Endothelial cell of umbilical vein (primary cell): ENCODE results near the gene RBFOX1. TPM values are rescaled to one million over a fixed set of nuclear protein-coding genes. Genes with fewer than 3 reads are reported as not detected.

Experiments
- BruUV-seq: library from RNA; stranded (reverse); fragments of 400-500 nt; replicated peaks from 2 replicates; lab custom pipeline; 2021; lab: Mats Ljungman, UMichigan
- CTCF ChIA-PET: fragments of 300-600, 350-600 bp; sonication (Branson Sonifier 250); formaldehyde crosslinking; loops from one replicate; lab custom pipeline; 2021; ENCODE audit warnings: antibody characterized with exemption, inconsistent platforms; lab: Charles Lee
- POLR2A ChIA-PET: fragments of 300-600, 350-600 bp; sonication (Branson Sonifier 250); formaldehyde crosslinking; loops from one replicate; lab custom pipeline; 2021; ENCODE audit warnings: antibody characterized with exemption, inconsistent platforms; lab: Charles Lee
- DNase-seq: peaks from one replicate; pipeline ENCODE4 v3.0.0-alpha.2; 2011; ENCODE audit warnings: low read depth, low spot score
- FAIRE-seq: peaks from 2 replicates; lab custom pipeline; 2011; peaks lifted over from hg19 to GRCh38; lab: Jason Lieb, UNC
- H2AFZ ChIP-seq: 2 replicates; pipeline ENCODE4 v1.6.0; 2012; ENCODE audit warnings: low read depth, low read length, control low read depth, inconsistent platforms
- H3K27ac ChIP-seq: 2 replicates; pipeline ENCODE4 v1.5.1; 2011; ENCODE audit warnings: low read depth, mild to moderate bottlenecking, control low read depth, low read length, moderate library complexity; ENCODE audit not compliant: insufficient read depth
- H3K27me3 ChIP-seq, 2 experiments: 2 replicates each; pipeline versions ENCODE4 v1.6.0 to v1.6.1; 2011; ENCODE audit warnings: low read length in 2 of 2, mixed read lengths in 1 of 2; ENCODE audit not compliant: control insufficient read depth in 2 of 2, insufficient read depth in 2 of 2
- H3K36me3 ChIP-seq, 2 experiments: 2 replicates in 1 of 2; 3 replicates in 1 of 2; pipeline ENCODE4 v1.5.1; 2011; ENCODE audit warnings: low read length in 2 of 2, mild to moderate bottlenecking in 1 of 2, moderate library complexity in 1 of 2; ENCODE audit not compliant: control insufficient read depth in 2 of 2, insufficient read depth in 2 of 2; ENCODE audit errors: extremely low read depth in 1 of 2
- H3K4me1 ChIP-seq: 3 replicates; pipeline ENCODE4 v1.5.1; 2011; ENCODE audit warnings: mild to moderate bottlenecking, low read length; ENCODE audit not compliant: control insufficient read depth, insufficient read depth; ENCODE audit errors: extremely low read depth
- H3K4me2 ChIP-seq: 2 replicates; pipeline ENCODE4 v1.6.1; 2011; ENCODE audit warnings: low read length, control low read depth, mixed read lengths; ENCODE audit not compliant: insufficient read depth
- H3K4me3 ChIP-seq, 3 experiments: fragments of 200-600 bp in 1 of 3; sonication (generic), shearing (Covaris generic) in 1 of 3; replicated peaks in 1 of 3; 2 replicates each; pipeline ENCODE4 v1.5.1; 2011 to 2016; ENCODE audit warnings: control low read depth in 3 of 3, low read length in 3 of 3, mild to moderate bottlenecking in 2 of 3, inconsistent platforms in 1 of 3, low read depth in 1 of 3, moderate library complexity in 1 of 3; ENCODE audit not compliant: insufficient read depth in 1 of 3
- H3K79me2 ChIP-seq: 2 replicates; pipeline ENCODE4 v1.6.0; 2012; ENCODE audit warnings: low read length, inconsistent platforms; ENCODE audit not compliant: control insufficient read depth, insufficient read depth
- H3K9ac ChIP-seq: replicated peaks from 2 replicates; pipeline ENCODE3; 2011; ENCODE audit warnings: low read length, control low read depth; ENCODE audit not compliant: insufficient read depth; ENCODE audit errors: extremely low read depth
- H3K9me1 ChIP-seq: replicated peaks from 3 replicates; pipeline ENCODE4 v1.6.0; 2011; ENCODE audit warnings: mild to moderate bottlenecking, low read length; ENCODE audit not compliant: control insufficient read depth, insufficient read depth; ENCODE audit errors: extremely low read depth
- H3K9me3 ChIP-seq: replicated peaks from 2 replicates; pipeline ENCODE4 v1.5.1; 2012; ENCODE audit warnings: low read length, inconsistent platforms; ENCODE audit not compliant: control insufficient read depth, insufficient read depth
- H4K20me1 ChIP-seq: replicated peaks from 2 replicates; pipeline ENCODE3; 2011; ENCODE audit warnings: mild to moderate bottlenecking, low read length; ENCODE audit not compliant: control insufficient read depth, insufficient read depth; ENCODE audit errors: extremely low read depth
- CTCF ChIP-seq, 2 donors: IDR thresholded peaks; 1 replicate in 1 of 2; 2 replicates in 1 of 2; pipeline ENCODE4 v1.5.1; 2011; ENCODE audit warnings: low read length in 2 of 2, mild to moderate bottlenecking in 2 of 2, moderate library complexity in 2 of 2, control low read depth in 1 of 2, inconsistent platforms in 1 of 2, low read depth in 1 of 2; ENCODE audit not compliant: insufficient read depth in 1 of 2; ENCODE audit errors: extremely low read depth in 1 of 2
- EZH2 ChIP-seq: IDR thresholded peaks from 2 replicates; pipeline ENCODE4 v1.6.1; 2012; ENCODE audit warnings: borderline replicate concordance, low read depth, mild to moderate bottlenecking, moderate library complexity, low read length, inconsistent platforms; ENCODE audit not compliant: severe bottlenecking
- FOS ChIP-seq: IDR thresholded peaks from 2 replicates; pipeline ENCODE4 v1.6.1; 2011; ENCODE audit warnings: mild to moderate bottlenecking, low read length, moderate library complexity, borderline replicate concordance; ENCODE audit not compliant: insufficient read depth
- GATA2 ChIP-seq: IDR thresholded peaks from 2 replicates; pipeline ENCODE4 v1.7.0; 2011; ENCODE audit warnings: low read depth, mild to moderate bottlenecking, moderate library complexity, mixed read lengths, low read length; ENCODE audit not compliant: insufficient read length, insufficient read depth
- JUN ChIP-seq: IDR thresholded peaks from 2 replicates; pipeline ENCODE4 v1.6.1; 2011; ENCODE audit warnings: borderline replicate concordance, low read depth; ENCODE audit not compliant: insufficient read length, insufficient read depth
- MAX ChIP-seq: IDR thresholded peaks from 2 replicates; pipeline ENCODE4 v1.6.1; 2011; ENCODE audit not compliant: insufficient read depth, insufficient read length
- MYC ChIP-seq: IDR thresholded peaks from one replicate; pipeline ENCODE4 v1.6.1; 2011; ENCODE audit warnings: mild to moderate bottlenecking, low read depth, low read length
- POLR2A ChIP-seq: IDR thresholded peaks from 2 replicates; pipeline ENCODE4 v1.6.1; 2012; ENCODE audit warnings: low read depth, mild to moderate bottlenecking, control low read depth, low read length
- POLR2AphosphoS5 ChIP-seq: IDR thresholded peaks from 2 replicates; pipeline ENCODE4 v1.6.1; 2012; ENCODE audit warnings: low read depth, mild to moderate bottlenecking, control low read depth, low read length, moderate library complexity; ENCODE audit not compliant: insufficient read depth
- dilution Hi-C: fragments of 300-500 bp; cut with MboI; formaldehyde crosslinking; loops from one replicate; pipeline ENCODE4 v1.15.0; 2019; ENCODE audit warnings: low sequenced_read_pairs; ENCODE audit not compliant: extremely low pct_ligation_motif_present
- intact Hi-C: fragments of 100-400 bp; cut with micrococcal nuclease; formaldehyde crosslinking; loops from one replicate; pipeline ENCODE4 v1.10.0; 2022
- polyA plus RNA-seq, 4 experiments: library from polyadenylated mRNA; depleted of rRNA in 3 of 4; stranded (reverse) in 3 of 4; unstranded in 1 of 4; fragments of >200 nt; gene quantifications; 2 replicates each; pipeline versions ENCODE4 v1.2.1 to v1.2.3, GENCODE V29; 2011 to 2012; ENCODE audit warnings: missing spikeins in 1 of 4
- total RNA-seq: library from RNA; stranded (reverse); gene quantifications from 2 replicates; pipeline ENCODE4 v1.2.3, GENCODE V29; 2021

RBFOX1 gene
- total and polyA plus RNA-seq, 2 donors (not counting 3 experiments of a cell fraction or from before 2014, with no cell fraction given) = not detected

GRCh38 chr16:7363422-7364417, 31.1 kb downstream of the RBFOX1 start:
- no peak overlapping the region for H3K4me2 ChIP-seq
- TF ChIP-seq POLR2AphosphoS5 (no peak), MAX (no peak), JUN (no peak), MYC (no peak), GATA2 (no peak), POLR2A (no peak), EZH2 (no peak), CTCF (IDR thresholded peaks at IDR 0.05; ENCODE audit: extremely low read depth in 1 of 2, insufficient read depth in 1 of 2, low read depth in 1 of 2, low read length in 2 of 2) (no peak), FOS (no peak)
- H3K4me1 ChIP-seq = no peaks in the 10 kb centered on the region
- no peak for FAIRE-seq
- intact Hi-C loops (no loop called here), dilution Hi-C loops (no loop called here)
- H4K20me1 ChIP-seq = no peaks in the 10 kb centered on the region
- DNase-seq = no peak
- POLR2A ChIA-PET = no interaction called here
- no peaks in the 10 kb centered on the region for H3K79me2 ChIP-seq
- no peak overlapping the region for H3K27ac ChIP-seq
- H3K9me1 ChIP-seq = no peaks in the 10 kb centered on the region
- peaks cover 10% of the 10 kb centered on the region for H3K9me3 ChIP-seq
- H3K4me3 ChIP-seq = no peak overlapping the region
- no TSS peak for BruUV-seq
- no peak overlapping the region for H2AFZ ChIP-seq
- no peaks in the 10 kb centered on the region for H3K27me3 ChIP-seq
- no peaks in the 10 kb centered on the region for H3K36me3 ChIP-seq
- CTCF ChIA-PET = interaction anchor here (0.6 kb wide), 1 partner anchor 27 kb away, joined by 3 read pairs; no protein-coding TSS in a partner anchor
- no peak overlapping the region for H3K9ac ChIP-seq
